Fibroblast of skin of abdomen (primary cell): ENCODE results near the gene COL9A3.
A peak's percentile ranks its signal among the peaks of the same experiment; 100 is the strongest.

Experiments
- DNase-seq: peaks from one replicate; pipeline ENCODE4 v3.0.0-alpha.2; 2013

The COL9A3 gene

GRCh38 chr20:62824476-62825332, 7.9 kb downstream of the COL9A3 start:
- peak; percentile 43 for DNase-seq

DNA sequence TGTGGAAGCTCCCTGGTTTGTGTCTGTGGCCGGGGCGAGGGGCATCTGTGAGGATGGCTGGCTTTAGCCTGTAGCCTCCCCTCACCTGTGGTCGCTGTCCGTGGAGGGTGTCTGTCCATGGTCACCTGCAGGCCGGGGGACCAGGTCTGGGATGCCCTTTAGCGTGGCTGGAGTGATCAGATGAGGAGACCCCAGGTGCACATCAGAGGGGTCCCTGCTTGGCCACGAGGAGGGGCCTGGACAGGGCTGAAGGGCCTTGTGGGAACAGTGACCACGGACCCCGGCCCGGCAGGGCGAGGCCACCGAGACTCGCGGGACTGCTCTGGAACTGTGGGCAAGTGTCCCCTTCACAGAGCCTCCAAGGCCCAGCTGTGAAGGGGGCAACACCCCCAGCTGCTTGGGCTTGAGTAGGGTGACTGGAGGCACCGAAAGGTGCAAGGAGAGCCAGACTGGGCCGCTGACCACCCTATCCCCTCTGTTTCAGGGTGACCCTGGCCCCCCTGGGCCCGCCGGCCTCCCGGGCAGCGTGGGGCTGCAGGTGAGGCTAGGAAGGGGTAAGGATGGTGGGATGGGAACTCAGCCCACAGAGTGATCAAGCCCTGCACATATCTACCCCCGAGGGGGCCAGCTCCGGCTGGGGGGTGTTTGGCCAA, 8.6 kb downstream of the COL9A3 start:
- DNase-seq: no peak

- DNase-seq: no peak
These were observed 9.3 kb downstream of the COL9A3 start for GRCh38 chr20:62825986-62826645.

- DNase-seq: no peak
These were observed 9.9 kb downstream of the COL9A3 start for GRCh38 chr20:62826646-62827310.

DNA sequence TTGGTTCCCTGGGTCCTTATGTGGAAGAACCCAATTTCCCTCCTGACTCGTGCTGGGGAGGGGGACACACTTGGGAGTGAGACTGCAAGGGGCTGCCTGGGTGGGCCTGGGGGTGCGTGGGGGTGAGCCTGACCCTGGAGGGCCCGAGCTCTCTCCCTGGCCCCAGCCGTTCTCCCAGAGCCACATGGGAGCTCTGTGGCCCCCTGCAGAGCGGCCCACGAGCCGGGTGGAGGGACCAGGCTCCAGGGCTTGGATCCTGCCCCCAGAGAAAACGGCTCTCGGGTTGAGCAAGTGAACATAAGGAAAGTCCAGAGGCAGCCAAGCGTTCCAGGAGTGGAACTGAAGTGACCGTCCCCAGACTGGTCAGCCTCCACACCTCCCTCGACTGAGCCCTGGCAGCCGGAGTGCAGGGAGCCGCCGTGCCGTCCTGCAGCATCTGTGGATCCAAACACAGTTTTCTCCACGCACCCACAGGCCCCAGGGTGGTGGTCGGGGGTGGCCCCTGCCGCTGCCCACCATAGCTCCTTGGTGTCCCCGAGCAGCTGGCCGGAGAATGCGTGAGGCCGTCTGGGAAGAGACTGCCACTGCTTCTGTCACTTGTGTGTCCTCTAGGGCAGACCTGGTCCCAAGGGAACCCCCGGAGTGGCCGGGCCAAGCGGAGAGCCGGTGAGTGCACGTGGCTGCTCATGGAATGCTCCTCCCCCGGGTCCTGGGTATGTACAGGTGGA, 10.6 kb downstream of the COL9A3 start:
- no peak for DNase-seq

GRCh38 chr20:62828051-62828450, 11.2 kb downstream of the COL9A3 start:
- DNase-seq: no peak

- no peak for DNase-seq
These were observed 11.8 kb downstream of the COL9A3 start for GRCh38 chr20:62828511-62829230.

- no peak for DNase-seq
These were observed 12.7 kb downstream of the COL9A3 start for GRCh38 chr20:62829231-62830230.

- DNase-seq: no peak
These were observed 13.4 kb downstream of the COL9A3 start for GRCh38 chr20:62830251-62830650.

- no peak for DNase-seq
These were observed 14.0 kb downstream of the COL9A3 start for GRCh38 chr20:62830821-62831220.

- DNase-seq: no peak
These were observed 14.5 kb downstream of the COL9A3 start for GRCh38 chr20:62831361-62831788.

DNA sequence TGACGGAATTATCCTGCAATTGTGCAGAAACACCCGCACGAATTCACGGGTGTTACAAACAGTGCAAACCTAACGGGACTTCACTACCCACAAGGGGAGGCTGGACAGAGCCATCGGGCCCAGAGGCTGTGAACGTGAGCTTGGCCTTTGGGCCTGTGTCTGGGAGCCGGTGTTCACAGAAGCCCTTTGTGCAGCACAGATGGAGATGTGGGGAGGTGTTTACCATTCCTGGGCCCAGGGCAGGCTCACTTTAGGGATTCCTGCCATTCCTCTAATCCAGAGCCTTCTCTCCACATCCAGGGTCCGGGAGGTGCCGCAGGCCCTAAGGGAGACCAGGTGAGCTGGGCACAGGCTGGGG, 15.0 kb downstream of the COL9A3 start:
- no peak for DNase-seq

GRCh38 chr20:62832212-62832922, 15.5 kb downstream of the COL9A3 start:
- no peak for DNase-seq

DNA sequence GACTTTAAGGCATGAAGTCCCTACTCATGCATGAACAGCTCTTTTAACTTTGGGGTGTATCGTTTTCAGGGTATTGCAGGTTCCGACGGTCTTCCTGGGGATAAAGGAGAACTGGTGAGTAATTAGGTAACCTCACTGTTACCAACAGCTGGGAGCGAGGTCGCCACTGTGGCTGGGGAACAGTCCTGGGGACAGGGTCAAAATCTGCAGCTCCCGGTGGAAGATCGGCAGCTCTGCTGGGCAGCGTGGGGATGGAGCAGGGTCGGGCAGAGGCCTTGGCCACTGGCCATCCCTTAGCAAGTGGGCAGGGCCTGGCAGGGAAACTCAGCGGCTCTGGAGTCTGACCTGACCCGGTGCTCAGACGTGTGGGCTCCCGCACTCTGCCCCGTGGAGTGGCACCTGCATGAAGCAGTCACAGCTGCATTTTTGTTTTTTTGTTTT, 16.1 kb downstream of the COL9A3 start:
- no peak for DNase-seq

DNA sequence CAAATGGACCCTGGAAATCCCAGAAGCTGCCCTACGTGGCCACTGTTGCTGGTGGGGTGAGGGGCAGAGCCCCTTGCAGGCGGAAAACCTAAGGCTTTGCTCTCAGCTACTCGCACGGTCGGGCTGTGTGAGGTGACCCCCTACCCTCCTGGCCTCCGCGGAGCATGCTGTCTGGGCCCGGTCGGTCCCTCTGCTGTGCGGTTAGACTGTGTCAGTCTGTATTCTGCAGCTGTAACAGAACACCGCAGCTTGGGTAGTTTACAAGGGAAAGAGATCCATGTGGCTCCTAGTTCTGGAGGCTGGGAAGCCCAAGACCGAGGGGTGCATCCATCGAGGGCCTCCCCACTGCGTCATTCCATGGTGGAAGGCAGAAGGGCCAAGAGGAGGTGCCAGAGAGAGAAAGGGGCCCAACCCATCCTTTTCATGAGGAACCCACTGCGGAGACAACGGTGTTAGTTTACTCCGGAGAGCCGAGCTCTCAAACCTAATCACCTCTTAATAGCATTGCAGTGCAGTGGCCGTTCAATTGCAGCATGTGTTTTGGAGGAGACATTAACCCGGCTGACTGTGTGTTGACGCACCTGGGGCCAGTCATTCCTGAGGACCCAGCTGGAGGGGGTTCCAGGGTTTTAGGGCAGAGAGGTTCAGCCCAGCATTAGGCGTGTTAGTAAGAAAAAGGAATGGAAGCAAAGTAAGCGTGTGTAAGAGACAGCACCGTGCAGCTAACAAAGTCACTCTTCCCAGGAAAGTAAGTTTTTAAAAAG, 18.3 kb downstream of the COL9A3 start:
- no peak for DNase-seq

DNA sequence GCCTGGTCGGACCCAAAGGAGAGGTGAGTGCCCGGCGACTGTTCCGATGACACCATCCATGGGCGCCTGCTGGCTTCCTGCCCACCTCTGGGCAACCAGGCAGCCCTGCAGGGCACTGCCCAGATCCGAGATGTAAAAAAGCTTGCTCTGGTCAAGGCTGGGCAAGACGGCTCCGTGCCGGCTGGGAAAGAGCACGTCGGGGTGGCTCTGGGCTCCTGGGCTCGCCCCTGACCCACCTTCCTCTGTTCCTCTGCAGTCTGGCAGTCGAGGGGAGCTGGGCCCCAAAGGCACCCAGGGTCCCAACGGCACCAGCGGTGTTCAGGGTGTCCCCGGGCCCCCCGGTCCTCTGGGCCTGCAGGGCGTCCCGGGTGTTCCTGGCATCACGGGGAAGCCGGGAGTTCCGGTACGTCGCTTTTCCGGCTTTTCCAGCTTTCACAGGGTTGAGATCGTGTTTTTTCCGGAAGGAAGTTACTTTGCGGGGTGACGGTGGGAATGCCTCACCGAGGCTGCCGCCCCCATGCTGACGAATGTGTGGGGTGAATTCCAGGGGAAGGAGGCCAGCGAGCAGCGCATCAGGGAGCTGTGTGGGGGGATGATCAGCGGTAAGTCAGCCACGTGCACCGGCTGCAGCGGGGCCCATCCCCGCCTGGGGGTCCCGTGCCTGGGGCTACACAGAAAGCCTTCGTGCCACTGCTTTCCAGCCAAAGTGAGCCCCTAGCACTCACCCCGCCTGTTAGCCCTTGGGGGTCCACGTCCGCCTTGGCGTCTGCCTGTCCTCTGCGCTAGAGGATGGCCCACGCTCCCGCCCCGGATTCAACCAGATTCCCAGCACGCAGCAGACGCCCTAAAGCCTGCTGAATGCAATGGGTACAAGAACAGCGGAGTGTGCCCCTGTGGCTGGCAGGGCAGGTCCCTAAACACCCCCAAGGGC, 19.3 kb downstream of the COL9A3 start:
- no peak for DNase-seq

- no peak for DNase-seq
These were observed 20.2 kb downstream of the COL9A3 start for GRCh38 chr20:62836967-62837490.

- DNase-seq: no peak
These were observed 20.9 kb downstream of the COL9A3 start for GRCh38 chr20:62837790-62838127.
